Uterus (tissue), 4 donors: ENCODE data around the gene SPTBN4. TPM values are rescaled to one million over a fixed set of nuclear protein-coding genes. Genes with fewer than 3 reads are reported as not detected.

ENCODE experiments used
- DNase-seq, 2 donors: peaks; one replicate each; pipeline ENCODE4 v3.0.0-alpha.2; 2019 to 2020
- H3K27ac ChIP-seq, 2 donors: fragments of 200-600 bp; sonication (generic); 1 replicate in 1 of 2; 2 replicates in 1 of 2; pipeline ENCODE4 v1.5.1; 2016 to 2018
- H3K27me3 ChIP-seq, 2 donors: fragments of 200-600 bp; sonication (generic); one replicate each; pipeline ENCODE4 v1.5.1; 2018 to 2019; ENCODE audit warnings: control low read depth in 1 of 2
- H3K36me3 ChIP-seq, 2 donors: fragments of 200-600 bp; sonication (generic); one replicate each; pipeline ENCODE4 v1.5.1; 2019; ENCODE audit warnings: control low read depth in 1 of 2
- H3K4me1 ChIP-seq, 2 donors: fragments of 200-600 bp; sonication (generic); one replicate each; pipeline ENCODE4 v1.5.1; 2018 to 2019; ENCODE audit warnings: control low read depth in 1 of 2
- H3K4me3 ChIP-seq, 2 donors: fragments of 200-600 bp; sonication (generic); 1 replicate in 1 of 2; 2 replicates in 1 of 2; pipeline ENCODE4 v1.5.1; 2018 to 2019; ENCODE audit warnings: mild to moderate bottlenecking in 1 of 2
- H3K9me3 ChIP-seq, 2 donors: fragments of 200-600 bp; sonication (generic); one replicate each; pipeline ENCODE4 v1.5.1; 2019; ENCODE audit warnings: control low read depth in 1 of 2
- CTCF ChIP-seq, 4 experiments: fragments of 200-600 bp in 2 of 4; fragments of 450-650 bp in 2 of 4; sonication (generic) in 2 of 4; IDR thresholded peaks; one replicate each; pipeline ENCODE4 v1.5.1; 2016 to 2019; ENCODE audit warnings: antibody characterized with exemption in 4 of 4, mild to moderate bottlenecking in 2 of 4, moderate library complexity in 1 of 4
- POLR2A ChIP-seq, 2 donors: fragments of 450-650 bp; IDR thresholded peaks; one replicate each; pipeline ENCODE4 v1.6.1; 2016; ENCODE audit warnings: antibody characterized with exemption in 2 of 2, mild to moderate bottlenecking in 1 of 2, moderate library complexity in 1 of 2
- intact Hi-C: fragments of 100-400 bp; cut with DNase I; formaldehyde crosslinking; loops from one replicate; pipeline ENCODE4 v1.15.1; 2023; ENCODE audit warnings: low total_unique reads
- total RNA-seq, 4 donors: library from RNA; depleted of rRNA in 3 of 4; stranded (reverse); fragments of >200 nt in 3 of 4; gene quantifications; one replicate each; pipeline versions ENCODE4 v1.1.0 to v1.2.4, GENCODE V29; 2014 to 2023
- donor health status: DM: yes; HTN: yes; CAD: no.

Gene SPTBN4
- total RNA-seq, 4 donors from 2014 or later: 3.1 to 7.0 (median 5.3) TPM; not detected in 1

- intact Hi-C loops: no loop called here
Measured at GRCh38 chr19:40570313-40571004, 103.7 kb downstream of the SPTBN4 start.

GRCh38 chr19:40571005-40571318, 104.2 kb downstream of the SPTBN4 start:
- Histone ChIP-seq H3K27ac (peak overlapping the region; percentile 17 to 68), H3K9me3 (no peaks in the 10 kb centered on the region), H3K27me3 (no peaks in the 10 kb centered on the region), H3K4me3 (no peak overlapping the region), H3K4me1 (peaks cover 0 to 6% of the 10 kb centered on the region in 2 donors), H3K36me3 (no peaks in the 10 kb centered on the region)
- DNase-seq: no peak
- intact Hi-C loops: no loop called here
- no peak for TF ChIP-seq CTCF (IDR thresholded peaks at IDR 0.05)
- TF ChIP-seq POLR2A (IDR thresholded peaks at IDR 0.05): no peak

More at GRCh38 chr19:40570313-40571004, 103.7 kb downstream of the SPTBN4 start:
- TF ChIP-seq CTCF (IDR thresholded peaks at IDR 0.05) (peak in 1 of 4 experiments; percentile 7), POLR2A (IDR thresholded peaks at IDR 0.05) (peak in 1 of 2 donors; percentile 58)
- Histone ChIP-seq H3K4me1 (peaks cover 0 to 6% of the 10 kb centered on the region in 2 donors), H3K9me3 (no peaks in the 10 kb centered on the region), H3K27ac (peak overlapping the region; percentile 56 to 76), H3K27me3 (no peaks in the 10 kb centered on the region), H3K4me3 (peak overlapping the region in 1 of 2 donors; percentile 37), H3K36me3 (no peaks in the 10 kb centered on the region)
- peak; percentile 99 to 100 for DNase-seq

- no peak for DNase-seq
- intact Hi-C loops: no loop called here
- H3K4me1 ChIP-seq: peaks cover 0 to 6% of the 10 kb centered on the region in 2 donors
- no peaks in the 10 kb centered on the region for H3K27me3 ChIP-seq
- no peaks in the 10 kb centered on the region for H3K9me3 ChIP-seq
- no peaks in the 10 kb centered on the region for H3K36me3 ChIP-seq
- no peak for TF ChIP-seq POLR2A (IDR thresholded peaks at IDR 0.05)
- no peak for TF ChIP-seq CTCF (IDR thresholded peaks at IDR 0.05)
- no peak overlapping the region for H3K4me3 ChIP-seq
- peak overlapping the region in 1 of 2 donors; percentile 68 for H3K27ac ChIP-seq
Measured at GRCh38 chr19:40571831-40572495, 105.2 kb downstream of the SPTBN4 start.

- TF ChIP-seq CTCF (IDR thresholded peaks at IDR 0.05) (no peak), POLR2A (IDR thresholded peaks at IDR 0.05) (no peak)
- intact Hi-C loops: no loop called here
- DNase-seq: no peak
- H3K27ac ChIP-seq: no peak overlapping the region
- H3K36me3 ChIP-seq: no peaks in the 10 kb centered on the region
- H3K4me3 ChIP-seq: no peak overlapping the region
- H3K27me3 ChIP-seq: no peaks in the 10 kb centered on the region
- H3K9me3 ChIP-seq: no peaks in the 10 kb centered on the region
- H3K4me1 ChIP-seq: no peaks in the 10 kb centered on the region
Measured at GRCh38 chr19:40575326-40575725, 108.5 kb downstream of the SPTBN4 start.

GRCh38 chr19:40576151-40576584, 109.4 kb downstream of the SPTBN4 start:
- no peaks in the 10 kb centered on the region for H3K4me1 ChIP-seq
- no peaks in the 10 kb centered on the region for H3K27me3 ChIP-seq
- no peak for DNase-seq
- TF ChIP-seq POLR2A (IDR thresholded peaks at IDR 0.05): no peak
- TF ChIP-seq CTCF (IDR thresholded peaks at IDR 0.05): no peak
- H3K36me3 ChIP-seq: no peaks in the 10 kb centered on the region
- H3K9me3 ChIP-seq: no peaks in the 10 kb centered on the region
- intact Hi-C loops: no loop called here
- H3K4me3 ChIP-seq: peak overlapping the region; percentile 69 to 73
- H3K27ac ChIP-seq: peak overlapping the region; percentile 70 to 77
